Measurements from ENCODE around the gene MSI2. TPM values are rescaled to one million over a fixed set of nuclear protein-coding genes. Genes with fewer than 3 reads are reported as not detected.

The MSI2 gene
- total RNA-seq, 4 donors from 2014 or later, result 19.7 to 35.8 (median 22.4) TPM

DNA sequence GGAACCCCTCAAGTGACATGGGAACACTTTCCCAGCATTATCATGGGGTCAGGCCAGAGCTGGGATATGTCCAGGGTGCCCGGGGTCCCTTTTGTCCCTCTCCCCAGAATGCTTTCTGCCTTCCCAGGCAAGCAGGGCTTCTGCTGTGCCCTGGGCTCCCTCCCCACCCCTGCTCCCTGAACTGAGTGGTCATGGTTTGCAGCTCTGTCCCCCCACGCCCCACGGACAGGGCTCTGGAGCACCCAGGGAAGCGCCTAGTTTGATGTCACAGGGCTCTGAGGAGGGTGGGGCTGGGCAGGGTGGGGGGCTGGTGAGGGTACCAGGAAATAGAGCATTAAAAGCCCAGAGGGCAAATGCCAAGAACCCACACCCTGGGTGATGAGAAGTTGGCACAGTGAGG lies 396.5 kb downstream of the MSI2 start:
- 68% methylated on average over 4 of the region's 4 CpGs for WGBS
- Histone ChIP-seq H3K4me3 (no peak overlapping the region), H3K36me3 (no peaks in the 10 kb centered on the region), H3K27ac (no peak overlapping the region), H3K9me3 (no peaks in the 10 kb centered on the region), H3K4me1 (no peaks in the 10 kb centered on the region), H3K27me3 (no peaks in the 10 kb centered on the region)
- no peak for TF ChIP-seq POLR2AphosphoS5 (IDR thresholded peaks at IDR 0.05)
- no peak for TF ChIP-seq EP300 (IDR thresholded peaks at IDR 0.05)
- TF ChIP-seq POLR2A (IDR thresholded peaks at IDR 0.05), result no peak
- TF ChIP-seq, protein P1, sequence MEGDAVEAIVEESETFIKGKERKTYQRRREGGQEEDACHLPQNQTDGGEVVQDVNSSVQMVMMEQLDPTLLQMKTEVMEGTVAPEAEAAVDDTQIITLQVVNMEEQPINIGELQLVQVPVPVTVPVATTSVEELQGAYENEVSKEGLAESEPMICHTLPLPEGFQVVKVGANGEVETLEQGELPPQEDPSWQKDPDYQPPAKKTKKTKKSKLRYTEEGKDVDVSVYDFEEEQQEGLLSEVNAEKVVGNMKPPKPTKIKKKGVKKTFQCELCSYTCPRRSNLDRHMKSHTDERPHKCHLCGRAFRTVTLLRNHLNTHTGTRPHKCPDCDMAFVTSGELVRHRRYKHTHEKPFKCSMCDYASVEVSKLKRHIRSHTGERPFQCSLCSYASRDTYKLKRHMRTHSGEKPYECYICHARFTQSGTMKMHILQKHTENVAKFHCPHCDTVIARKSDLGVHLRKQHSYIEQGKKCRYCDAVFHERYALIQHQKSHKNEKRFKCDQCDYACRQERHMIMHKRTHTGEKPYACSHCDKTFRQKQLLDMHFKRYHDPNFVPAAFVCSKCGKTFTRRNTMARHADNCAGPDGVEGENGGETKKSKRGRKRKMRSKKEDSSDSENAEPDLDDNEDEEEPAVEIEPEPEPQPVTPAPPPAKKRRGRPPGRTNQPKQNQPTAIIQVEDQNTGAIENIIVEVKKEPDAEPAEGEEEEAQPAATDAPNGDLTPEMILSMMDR (IDR thresholded peaks at IDR 0.05), result no peak
- no peak for DNase-seq (ENCODE audit: low spot score in 2 of 2)

DNA sequence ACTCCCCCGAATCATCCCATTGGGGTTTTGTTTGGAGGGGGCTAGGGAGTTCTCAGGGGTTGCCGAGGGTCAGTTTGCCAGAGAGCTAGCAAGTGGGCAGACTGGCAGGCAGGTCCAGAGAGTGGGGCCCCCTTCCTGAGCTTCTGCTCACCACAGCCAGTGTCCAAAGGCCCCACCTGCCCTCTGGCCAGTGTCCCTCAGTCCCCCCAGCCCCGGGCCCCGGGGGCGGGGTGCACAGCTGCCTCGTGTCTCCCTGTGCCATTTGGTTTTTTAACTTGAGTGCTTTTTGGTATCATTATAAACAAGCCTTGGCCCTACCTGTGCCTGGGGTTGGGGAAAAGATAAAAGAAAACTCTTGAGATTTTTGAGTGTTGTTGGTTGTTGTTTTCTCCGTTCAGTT lies 397.0 kb downstream of the MSI2 start:
- H3K4me1 ChIP-seq, result no peaks in the 10 kb centered on the region
- 71% methylated on average over 7 of the region's 7 CpGs for WGBS
- TF ChIP-seq POLR2A (IDR thresholded peaks at IDR 0.05) (no peak), EP300 (IDR thresholded peaks at IDR 0.05) (no peak), POLR2AphosphoS5 (IDR thresholded peaks at IDR 0.05) (no peak)
- TF ChIP-seq, protein P1 (IDR thresholded peaks at IDR 0.05), result no peak
- no peak for DNase-seq (ENCODE audit: low spot score in 2 of 2)
- H3K9me3 ChIP-seq, result no peaks in the 10 kb centered on the region
- H3K27ac ChIP-seq, result no peak overlapping the region
- H3K27me3 ChIP-seq, result no peaks in the 10 kb centered on the region
- H3K4me3 ChIP-seq, result no peak overlapping the region
- no peaks in the 10 kb centered on the region for H3K36me3 ChIP-seq

DNA sequence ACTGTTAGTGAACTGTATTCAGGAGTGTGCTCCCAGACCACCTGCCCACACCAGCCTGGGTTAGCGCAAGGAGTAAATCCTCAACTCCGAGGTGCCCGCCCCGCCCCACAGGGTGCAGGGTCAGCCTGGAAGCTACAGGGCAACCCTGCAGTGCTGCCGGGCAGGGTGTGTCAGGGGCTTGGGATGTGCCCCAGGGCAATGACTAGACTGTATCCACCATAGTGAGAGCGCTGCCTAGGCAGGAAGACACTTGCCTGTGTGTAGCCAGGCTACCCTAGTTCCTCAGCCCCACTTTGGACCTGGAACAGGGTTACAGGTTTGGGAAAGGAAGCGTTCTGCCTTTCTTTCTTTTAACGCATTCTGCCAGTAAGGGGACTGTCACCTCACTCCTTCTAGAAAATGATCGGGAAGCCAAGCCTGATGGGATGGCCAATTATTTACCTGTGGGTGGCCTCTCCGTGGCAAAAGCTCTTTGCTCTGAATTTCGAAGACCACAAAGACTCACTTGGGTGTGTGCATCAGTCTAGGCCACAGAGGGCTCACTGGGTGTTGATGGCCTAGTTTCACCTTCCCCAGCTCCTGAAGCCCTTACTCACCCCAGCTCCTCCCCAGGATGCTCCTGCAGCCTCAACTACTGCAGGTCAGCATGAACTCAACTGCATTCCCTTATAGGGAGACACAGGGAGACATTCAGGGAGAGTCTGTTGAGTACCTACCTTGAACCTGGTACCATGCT lies 397.9 kb downstream of the MSI2 start:
- H3K9me3 ChIP-seq, result no peaks in the 10 kb centered on the region
- no peaks in the 10 kb centered on the region for H3K36me3 ChIP-seq
- H3K4me1 ChIP-seq, result no peaks in the 10 kb centered on the region
- no peak for DNase-seq (ENCODE audit: low spot score in 2 of 2)
- H3K27ac ChIP-seq, result no peak overlapping the region
- 94% methylated on average over 9 of the region's 11 CpGs for WGBS
- H3K4me3 ChIP-seq, result no peak overlapping the region
- TF ChIP-seq, protein P1 (IDR thresholded peaks at IDR 0.05), result no peak
- TF ChIP-seq EP300 (IDR thresholded peaks at IDR 0.05) (no peak), POLR2A (IDR thresholded peaks at IDR 0.05) (no peak)
- H3K27me3 ChIP-seq, result no peaks in the 10 kb centered on the region

DNA sequence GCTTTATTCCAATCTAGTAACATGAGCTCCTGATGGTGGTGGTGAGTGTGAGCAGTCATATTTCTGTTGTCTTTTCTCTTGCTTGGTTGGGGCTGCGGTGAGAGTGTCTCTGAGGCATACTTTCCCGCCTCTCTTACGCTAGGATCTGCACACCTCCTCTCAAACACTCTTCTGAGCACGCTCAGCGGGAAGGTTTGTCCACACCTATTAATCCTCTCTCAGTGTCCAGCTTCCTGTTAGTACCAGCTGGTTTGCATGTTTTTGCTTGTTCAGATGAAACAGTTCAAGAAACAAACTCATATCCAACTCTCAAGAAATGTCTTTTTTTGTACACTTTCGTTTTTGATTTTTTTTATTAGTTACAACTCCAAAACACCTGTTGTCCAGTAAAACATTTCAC lies 399.2 kb downstream of the MSI2 start:
- Histone ChIP-seq H3K27me3 (no peaks in the 10 kb centered on the region), H3K4me1 (no peaks in the 10 kb centered on the region), H3K9me3 (no peaks in the 10 kb centered on the region), H3K36me3 (no peaks in the 10 kb centered on the region), H3K4me3 (no peak overlapping the region), H3K27ac (no peak overlapping the region)
- TF ChIP-seq, protein P1 (IDR thresholded peaks at IDR 0.05), result no peak
- TF ChIP-seq EP300 (IDR thresholded peaks at IDR 0.05) (no peak), POLR2A (IDR thresholded peaks at IDR 0.05) (no peak), POLR2AphosphoS5 (IDR thresholded peaks at IDR 0.05) (no peak)
- DNase-seq (ENCODE audit: low spot score in 2 of 2), result no peak
- WGBS, result 92% methylated on average over 6 of the region's 6 CpGs

DNA sequence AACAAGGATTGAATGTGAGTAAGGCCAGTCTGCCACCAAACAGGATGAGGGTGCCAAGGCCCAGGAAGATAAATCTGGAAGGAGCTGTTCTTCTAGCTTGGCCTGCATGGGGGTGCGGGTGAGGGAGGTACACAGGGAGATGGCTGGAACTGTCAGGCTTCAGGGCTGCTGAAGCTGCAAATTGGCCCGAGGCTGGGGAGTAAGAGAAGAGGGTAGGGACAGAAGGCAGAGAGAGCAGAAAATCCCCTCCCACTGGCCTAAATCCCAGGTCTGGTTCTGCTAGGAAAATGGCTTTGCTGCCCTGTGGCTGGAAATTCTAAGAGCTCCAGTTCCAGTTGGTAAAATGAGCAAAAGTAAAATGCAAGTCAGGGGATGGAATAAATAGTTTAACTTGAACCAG lies 400.9 kb downstream of the MSI2 start:
- no peak for TF ChIP-seq POLR2A (IDR thresholded peaks at IDR 0.05)
- TF ChIP-seq POLR2AphosphoS5 (IDR thresholded peaks at IDR 0.05), result no peak
- TF ChIP-seq, protein P1 (IDR thresholded peaks at IDR 0.05), result no peak
- no peak for TF ChIP-seq EP300 (IDR thresholded peaks at IDR 0.05)
- no peak overlapping the region for H3K4me3 ChIP-seq
- no peak overlapping the region for H3K27ac ChIP-seq
- no peak for DNase-seq (ENCODE audit: low spot score in 2 of 2)
- no peaks in the 10 kb centered on the region for H3K36me3 ChIP-seq
- 64% methylated on average over 2 of the region's 2 CpGs for WGBS
- no peaks in the 10 kb centered on the region for H3K9me3 ChIP-seq
- H3K4me1 ChIP-seq, result peaks cover 2% of the 10 kb centered on the region
- H3K27me3 ChIP-seq, result no peaks in the 10 kb centered on the region

Measured in suprapubic skin (tissue), 4 donors.